ENCODE measurements around the gene TLL2.

Gene TLL2

DNA sequence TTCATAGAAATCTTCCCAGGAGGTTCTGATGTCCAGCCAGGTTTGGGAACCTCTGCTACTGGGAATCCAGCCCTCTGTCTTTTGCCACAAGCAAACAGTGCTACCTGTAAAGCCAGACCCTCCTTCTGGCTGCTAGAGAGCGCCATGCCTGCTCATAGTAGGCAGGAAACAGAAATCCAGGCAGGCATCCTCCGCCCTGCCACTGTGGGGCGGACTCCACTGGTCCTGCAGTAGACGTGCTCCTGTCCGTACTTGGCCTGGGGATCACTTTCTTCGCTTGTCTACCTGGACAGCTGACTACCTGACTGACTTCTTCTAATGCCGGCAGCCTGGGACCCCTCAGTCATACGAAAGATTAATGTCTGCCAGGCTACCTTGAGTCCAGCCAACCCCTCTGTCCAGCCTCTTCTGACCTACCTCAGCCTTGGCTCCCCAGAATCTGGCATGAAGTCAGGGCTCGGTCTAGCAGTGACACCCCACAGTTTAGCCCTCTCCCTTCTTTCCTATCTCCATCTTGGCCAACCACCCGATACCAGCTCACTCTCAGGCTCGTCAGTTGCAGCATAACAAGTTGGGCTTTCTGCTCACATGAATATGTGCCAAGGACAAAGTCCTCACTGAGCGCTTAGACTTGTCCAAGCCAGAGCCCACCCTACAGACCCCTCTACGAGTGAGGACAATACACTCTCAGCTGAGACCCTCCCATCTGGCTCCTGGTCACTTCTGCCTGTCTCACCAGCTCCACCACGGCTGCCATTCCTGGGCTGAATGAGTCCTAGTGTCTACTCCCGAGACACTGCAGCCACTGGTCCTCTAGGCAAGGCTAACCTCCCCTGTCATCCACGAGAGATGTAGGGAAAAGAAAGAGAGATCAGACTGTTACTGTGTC lies 111.1 kb downstream of the TLL2 start:
- DNase-seq (ENCODE audit: extremely low read depth in 1 of 2, low read depth in 1 of 2) = no peak

DNA sequence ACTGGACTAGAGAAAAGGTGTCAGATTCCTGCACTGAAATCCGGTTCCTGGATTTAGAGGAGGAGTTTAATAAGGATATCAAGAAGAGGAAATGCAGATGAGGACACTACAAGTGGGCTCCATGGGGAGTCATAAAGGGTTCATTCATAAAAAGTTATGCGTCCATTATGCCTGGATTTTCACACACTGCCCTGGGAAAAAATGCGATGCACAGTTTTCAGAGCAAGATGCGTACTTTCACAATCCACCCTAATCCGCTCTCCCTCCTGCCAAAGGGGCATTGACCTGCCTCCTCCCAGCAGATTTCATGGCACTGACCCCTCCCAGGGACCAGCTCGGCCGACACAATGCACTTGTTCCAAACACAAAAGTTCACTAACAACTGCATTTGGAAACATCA lies 112.7 kb downstream of the TLL2 start:
- no peak for DNase-seq (ENCODE audit: extremely low read depth in 1 of 2, low read depth in 1 of 2)

DNA sequence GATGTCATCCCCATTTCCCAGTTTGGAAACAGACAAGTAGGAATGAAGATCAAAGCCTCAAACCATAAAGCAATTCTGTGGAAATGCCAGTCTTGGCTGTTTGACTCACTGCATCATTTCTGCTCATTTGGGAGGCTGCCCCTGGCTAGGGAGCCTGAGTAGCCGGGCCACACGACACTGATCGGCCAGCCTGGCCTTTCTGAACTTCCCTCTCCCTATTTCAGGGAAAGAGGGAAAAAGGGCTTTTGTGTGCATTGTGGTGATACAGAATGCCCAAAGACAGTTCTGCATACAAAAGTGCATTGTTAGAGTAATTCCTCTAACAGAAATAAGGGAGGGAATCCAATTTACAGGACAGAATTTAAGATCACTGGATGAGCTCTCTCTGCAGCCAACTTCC lies 113.3 kb downstream of the TLL2 start:
- DNase-seq (ENCODE audit: extremely low read depth in 1 of 2, low read depth in 1 of 2) = no peak

DNA sequence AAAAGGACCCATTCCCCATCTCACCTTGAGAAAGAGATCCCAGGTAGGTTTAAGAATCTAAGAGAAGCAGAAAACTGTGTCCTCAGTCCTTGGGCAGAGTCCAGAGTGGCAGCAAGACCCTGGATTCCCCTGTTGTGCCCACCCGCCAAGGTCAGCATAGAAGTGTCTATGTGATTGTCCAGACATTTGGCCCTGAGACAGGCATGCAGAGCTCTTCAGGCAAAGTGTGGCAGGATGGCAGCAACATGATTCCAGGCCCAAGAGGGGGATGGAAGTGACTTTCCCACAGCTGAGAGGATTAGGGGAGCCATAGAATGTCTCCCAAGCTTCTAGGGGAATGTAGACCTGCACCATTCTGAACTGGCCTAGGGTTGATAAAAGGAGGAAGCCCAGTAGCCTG lies 115.8 kb downstream of the TLL2 start:
- no peak for DNase-seq (ENCODE audit: extremely low read depth in 1 of 2, low read depth in 1 of 2)

DNA sequence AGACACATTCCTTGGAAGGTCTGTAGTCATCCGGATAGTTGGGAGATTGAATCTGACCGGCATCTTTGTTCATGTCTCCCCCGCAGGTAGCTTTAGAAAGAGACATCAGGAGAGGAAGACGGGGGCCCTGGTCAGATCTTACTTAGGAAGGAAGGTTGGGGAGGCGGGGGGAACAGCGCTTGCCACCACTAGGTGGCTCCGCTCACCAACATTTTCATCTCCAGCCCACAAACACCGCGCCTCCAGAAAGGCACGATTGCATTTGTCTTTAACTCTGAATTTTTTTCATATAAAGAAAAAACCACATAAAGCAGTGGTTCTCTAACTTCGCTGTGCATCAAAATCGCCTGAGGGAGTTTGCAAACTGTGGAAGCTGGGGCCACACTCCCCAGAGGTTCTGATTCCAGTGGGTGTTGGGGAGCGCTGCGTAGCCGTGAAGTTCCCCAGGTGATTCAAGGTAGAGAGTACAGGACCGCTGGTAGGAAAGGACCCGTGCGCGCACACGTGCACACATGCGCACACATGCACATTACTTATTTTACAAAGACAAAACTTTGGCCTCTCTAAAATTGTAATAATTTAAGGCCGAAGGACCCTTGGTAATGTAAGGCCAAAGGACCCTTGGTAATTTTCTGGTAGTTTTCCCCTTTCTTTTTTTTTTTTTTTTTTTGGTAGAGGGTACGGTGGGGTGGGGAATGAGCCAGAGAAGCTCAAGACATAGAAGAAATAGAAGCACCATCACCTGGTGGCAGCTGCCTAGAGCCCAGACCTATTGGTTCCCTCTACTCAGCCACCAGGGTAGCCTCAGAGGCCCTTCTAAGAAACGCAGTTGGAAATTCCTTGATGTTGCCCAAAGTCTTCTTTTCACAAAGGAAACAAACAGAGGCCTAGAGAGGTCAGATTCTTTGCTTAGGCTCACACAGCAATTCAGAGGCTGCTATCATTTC lies 117.5 kb downstream of the TLL2 start:
- peak; percentile 11 to 32 for DNase-seq (ENCODE audit: extremely low read depth in 1 of 2, low read depth in 1 of 2)

DNA sequence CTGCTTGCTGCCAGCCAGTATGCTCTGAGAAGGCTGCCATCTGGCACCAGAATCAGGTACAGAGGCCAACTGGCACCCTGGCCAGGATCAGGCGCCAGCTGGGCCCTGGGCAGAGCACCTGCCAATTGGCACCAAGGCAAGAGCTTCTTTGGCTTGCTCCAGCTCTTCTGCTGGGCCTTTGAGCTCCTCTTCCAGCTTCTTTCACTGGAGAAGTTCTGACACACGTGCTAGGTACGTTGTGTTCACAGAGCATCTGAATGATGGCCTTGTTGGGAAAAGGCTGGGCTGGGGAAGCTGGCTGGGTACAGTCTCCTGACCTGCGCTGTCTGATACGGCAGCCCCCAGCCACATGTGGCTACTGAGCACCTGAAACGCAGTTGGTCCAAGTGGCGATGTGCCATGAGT lies 123.3 kb downstream of the TLL2 start:
- no peak for DNase-seq (ENCODE audit: extremely low read depth in 1 of 2, low read depth in 1 of 2)

DNA sequence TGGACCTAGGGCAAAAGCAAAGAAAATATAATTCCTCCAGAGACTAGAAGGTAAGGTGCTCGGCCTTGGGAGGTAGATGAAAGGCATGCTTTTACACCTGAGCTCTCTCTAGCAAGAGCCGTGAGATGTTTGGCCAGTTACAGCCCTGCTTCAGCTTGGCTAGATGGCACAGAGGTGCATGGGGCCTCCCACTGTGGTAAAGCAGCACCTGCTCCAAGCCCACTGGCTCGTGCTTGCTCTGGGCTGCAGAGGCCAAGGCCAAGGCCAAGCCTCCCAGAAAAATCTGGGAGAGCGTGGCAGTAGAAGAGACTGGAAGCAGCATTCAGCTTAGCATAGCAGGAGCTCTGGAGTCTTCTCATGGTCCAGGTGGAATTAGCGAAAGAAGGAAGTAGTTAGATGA lies 123.9 kb downstream of the TLL2 start:
- DNase-seq (ENCODE audit: extremely low read depth in 1 of 2, low read depth in 1 of 2) = no peak

DNA sequence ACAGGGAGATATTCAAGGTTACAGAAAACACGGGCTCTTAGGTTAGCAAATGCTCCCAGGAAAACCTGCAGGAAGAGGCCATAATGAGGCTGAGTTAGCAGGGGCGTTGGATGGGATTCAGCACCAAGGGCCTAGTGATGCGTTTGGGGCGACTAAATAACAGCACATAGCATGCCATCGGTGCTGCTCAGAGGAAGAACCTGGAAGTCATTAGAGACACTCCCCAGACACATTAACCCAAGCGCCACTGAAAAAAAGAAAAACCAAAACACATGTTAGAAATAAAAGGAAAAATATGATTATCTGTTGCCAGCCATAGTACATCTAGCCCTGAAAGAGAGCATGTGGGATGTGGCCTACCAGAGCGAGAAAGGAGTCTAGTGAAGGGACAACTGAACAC lies 126.1 kb downstream of the TLL2 start:
- DNase-seq (ENCODE audit: extremely low read depth in 1 of 2, low read depth in 1 of 2) = no peak

DNA sequence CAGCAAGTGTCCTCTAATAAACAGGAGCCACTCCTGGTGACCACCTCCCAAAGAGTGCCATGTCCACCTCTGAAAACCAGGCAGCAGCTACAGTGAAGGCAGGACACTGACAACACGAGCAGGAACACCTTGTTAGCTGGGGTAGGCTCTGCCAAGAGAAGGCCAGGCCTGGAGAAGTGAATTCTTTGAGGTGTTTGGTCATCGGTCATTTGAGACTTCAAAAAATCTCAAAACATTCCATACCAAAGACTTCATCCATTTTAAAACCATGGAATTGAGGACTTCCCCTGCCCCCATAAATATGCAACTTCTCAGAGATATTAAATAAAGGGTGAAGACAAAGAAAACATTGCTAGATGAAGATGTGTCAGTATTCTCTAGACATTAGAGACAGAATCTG lies 126.6 kb downstream of the TLL2 start:
- DNase-seq (ENCODE audit: extremely low read depth in 1 of 2, low read depth in 1 of 2) = no peak

DNA sequence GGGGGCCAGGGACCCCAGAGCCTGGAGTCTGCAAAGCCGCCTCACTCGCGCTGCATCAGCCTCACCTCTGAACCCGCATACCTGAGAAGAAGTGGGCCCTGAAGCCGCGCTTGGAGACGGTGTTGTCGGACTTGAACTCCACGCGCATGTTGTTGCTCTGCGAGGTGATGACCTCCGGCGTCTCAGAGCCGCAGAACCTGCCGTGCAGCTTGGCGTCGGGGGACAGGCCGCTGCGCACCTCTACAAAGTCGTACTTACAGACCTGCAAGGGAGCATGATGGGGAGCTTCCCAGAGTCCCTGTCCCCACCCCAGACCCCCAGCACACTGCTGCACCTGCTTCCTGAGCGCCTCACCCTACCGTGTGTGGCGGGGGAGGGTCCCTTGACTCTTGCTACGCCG lies 129.2 kb downstream of the TLL2 start:
- no peak for DNase-seq (ENCODE audit: extremely low read depth in 1 of 2, low read depth in 1 of 2)

DNA sequence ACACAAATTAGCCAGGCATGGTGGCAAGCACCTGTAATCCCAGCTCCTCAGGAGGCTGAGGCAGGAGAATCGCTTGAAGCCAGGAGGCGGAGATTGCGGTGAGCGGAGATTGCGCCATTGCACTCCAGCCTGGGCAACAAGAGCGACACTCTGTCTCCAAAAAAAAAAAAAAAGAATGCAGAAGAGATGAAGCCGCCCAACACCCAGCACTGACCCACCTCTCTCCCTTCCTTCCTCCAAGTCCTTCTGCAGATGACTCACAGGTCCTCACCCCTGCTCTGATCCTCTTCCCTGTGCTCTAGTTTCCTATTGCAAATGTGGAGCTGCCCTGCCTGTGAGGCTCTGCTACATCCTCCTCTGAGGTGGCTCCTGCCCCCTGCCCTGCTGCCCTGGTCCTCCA lies 132.9 kb downstream of the TLL2 start:
- no peak for DNase-seq (ENCODE audit: extremely low read depth in 1 of 2, low read depth in 1 of 2)

DNA sequence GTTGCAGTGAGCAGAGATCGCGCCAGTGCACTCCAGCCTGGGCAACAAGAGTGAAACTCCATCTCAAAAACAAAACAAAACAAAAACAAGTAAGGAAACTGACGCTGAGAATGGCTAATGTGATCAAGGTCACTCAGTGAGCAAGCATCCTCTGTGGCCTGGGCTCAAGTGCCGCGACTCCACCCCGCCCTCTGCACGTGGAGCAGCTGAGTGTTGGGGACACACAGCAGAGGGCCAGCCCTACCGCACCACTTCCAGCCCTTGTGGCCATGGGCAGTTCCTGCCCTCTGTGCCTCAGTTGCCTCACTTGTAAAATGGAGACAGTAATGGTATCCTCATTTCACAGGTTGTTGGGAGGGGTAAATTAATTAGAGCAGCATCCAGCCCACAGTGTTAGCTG lies 134.0 kb downstream of the TLL2 start:
- no peak for DNase-seq (ENCODE audit: extremely low read depth in 1 of 2, low read depth in 1 of 2)

DNA sequence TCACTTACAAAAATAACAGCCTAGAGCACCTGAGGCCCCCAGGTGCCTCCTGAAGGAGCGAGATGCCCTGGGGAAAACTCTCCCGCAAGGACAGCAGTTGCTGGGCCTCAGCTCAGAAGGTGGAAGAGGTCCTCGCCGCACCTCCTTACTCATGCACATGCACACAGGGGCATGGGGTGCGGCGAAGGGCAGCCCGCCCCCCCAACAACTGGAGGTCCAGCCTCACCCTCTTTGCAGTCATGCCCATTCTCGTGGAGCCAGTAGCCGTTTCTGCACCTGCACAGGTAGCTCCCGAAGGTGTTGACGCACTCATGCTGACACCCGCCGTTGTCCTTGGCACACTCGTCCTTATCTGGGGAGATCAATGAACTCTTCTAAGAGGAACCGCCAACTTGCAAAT lies 135.0 kb downstream of the TLL2 start:
- no peak for DNase-seq (ENCODE audit: extremely low read depth in 1 of 2, low read depth in 1 of 2)

DNA sequence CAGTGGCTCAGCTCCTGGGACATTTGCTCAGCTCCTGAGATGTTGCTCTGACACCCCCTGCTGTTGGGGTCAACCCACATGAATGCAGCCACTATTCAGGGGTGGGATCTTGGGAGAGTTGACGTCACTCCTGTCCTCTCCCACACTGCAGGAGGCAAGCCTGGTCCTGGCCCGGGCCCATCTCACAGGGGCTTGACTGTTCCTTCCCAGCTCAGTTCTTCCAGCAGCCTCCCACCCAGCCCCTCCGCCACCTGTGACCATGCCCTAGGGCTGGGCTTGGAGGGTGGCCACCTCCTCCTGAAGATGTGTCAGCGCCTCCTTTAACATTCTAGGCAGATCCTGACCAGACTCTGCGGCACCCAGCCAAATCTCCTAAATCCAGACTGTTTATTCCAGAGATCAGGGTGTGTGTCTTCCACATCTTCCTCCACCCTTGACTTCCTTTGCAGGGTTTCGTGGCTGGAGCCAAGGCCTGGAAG lies 135.9 kb downstream of the TLL2 start:
- DNase-seq (ENCODE audit: extremely low read depth in 1 of 2, low read depth in 1 of 2) = no peak

DNA sequence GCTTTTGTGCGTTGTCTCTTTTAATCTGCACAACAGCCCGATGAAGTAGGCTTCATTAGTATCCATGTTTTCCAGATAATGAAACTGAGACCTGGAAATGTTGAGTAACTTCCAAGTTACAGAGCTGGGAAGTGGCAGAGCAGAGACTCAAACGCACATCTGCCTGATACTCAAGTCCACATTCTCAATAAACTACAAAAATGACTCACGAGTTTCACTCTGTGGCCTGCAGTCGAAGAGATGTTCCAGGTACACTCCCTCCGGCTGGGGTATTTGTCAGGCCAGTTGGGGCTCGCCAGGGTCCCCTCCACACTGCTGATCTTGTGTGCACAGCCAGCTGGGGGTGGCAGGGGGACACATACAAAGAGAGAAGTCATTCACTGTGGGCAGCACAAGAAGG lies 137.2 kb downstream of the TLL2 start:
- no peak for DNase-seq (ENCODE audit: extremely low read depth in 1 of 2, low read depth in 1 of 2)

DNA sequence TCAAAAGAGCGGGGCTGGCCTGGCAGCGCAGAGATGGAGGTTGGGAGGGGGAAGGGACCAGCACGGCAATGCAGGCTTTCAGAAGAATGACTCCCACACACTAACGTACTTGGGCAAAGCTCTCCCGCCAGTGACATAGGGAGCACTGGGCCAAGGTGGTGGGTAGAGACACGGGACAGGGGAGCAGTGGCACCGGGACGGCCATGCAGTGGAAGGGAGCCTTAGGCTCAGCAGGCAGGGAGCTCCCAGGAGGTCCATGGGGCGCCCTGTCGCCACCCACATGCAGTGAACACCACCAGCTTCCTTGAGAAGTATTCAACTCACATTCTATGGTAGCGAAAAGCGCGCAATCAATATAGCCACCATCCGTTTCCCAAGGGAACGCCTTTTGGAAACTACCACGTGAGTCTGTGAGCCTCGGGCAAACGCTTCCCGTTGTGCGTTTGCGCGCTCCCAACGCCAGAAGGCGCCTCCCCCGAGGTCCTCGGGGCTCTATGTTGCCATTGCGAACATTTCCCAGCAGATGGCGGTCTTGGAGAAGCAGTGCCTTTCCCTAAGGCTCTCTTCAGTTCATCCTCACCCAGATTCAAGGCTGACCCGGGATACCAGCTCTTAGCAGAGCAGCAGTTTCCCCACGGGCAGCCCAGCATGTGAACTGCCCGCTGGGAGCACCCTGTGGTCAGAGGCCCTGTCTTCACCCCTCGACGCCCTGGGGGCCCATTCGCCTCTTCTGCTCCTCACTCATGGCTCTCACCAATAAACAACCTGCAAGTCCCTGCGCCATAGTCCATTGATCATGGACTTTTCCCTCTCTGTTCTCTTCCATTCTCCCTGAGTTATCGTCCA lies 138.5 kb downstream of the TLL2 start:
- peak; percentile 17 to 47 for DNase-seq (ENCODE audit: extremely low read depth in 1 of 2, low read depth in 1 of 2)

DNA sequence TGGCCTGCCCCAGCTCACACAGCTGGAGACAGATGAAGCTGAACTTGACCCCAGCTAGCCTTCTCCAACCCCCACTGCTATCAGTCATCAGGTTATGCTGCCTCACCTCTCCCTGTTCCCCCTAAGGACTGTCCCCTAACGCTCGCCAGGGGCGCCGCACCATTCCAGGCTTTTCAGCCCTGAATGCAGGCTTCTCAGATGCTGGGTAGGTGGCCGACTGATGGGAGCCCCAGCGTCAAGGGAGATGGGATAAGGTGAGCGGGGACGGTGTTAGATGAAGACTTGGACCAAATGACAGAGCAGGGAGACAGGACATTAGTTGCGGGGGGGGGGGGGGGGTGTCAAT lies 139.1 kb downstream of the TLL2 start:
- no peak for DNase-seq (ENCODE audit: extremely low read depth in 1 of 2, low read depth in 1 of 2)

DNA sequence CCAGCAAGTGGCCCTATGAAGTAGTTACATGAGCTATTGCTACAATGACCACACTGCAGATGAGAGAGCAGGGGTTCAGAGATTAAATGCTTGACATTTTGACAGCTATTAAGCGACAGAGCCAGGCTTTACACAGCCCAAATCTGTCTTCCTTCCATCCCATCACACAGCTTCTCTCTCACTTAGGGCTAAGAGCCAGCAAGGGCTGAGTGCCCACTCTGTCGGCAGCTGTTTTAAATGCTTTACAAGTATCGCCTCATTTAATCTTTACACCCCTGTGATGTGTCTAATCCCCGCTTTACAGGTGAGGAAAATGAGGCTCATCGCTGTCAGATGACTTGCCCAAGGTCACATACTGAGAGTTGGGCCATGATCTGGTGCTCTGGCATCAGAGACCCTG lies 139.7 kb downstream of the TLL2 start:
- no peak for DNase-seq (ENCODE audit: extremely low read depth in 1 of 2, low read depth in 1 of 2)

DNA sequence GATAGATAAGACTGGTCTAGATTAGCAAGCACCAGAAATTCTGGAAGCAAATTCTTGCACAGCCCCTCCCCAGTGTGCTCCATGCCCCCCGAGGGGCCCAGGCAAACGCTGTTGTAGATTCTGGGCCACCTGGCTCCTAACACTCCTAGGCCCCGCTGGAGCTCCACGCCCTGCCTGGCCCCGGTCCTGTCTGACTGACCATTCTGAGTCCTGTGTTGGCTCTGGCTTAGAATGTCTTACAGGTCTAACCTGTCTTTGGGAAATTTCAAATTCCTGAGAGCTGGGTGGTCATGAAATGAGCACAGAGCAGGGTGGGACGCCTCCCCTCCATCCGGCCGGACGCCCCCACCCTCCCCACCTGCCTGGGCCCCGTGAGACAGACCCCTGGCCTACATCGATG lies 142.4 kb downstream of the TLL2 start:
- no peak for DNase-seq (ENCODE audit: extremely low read depth in 1 of 2, low read depth in 1 of 2)

DNA sequence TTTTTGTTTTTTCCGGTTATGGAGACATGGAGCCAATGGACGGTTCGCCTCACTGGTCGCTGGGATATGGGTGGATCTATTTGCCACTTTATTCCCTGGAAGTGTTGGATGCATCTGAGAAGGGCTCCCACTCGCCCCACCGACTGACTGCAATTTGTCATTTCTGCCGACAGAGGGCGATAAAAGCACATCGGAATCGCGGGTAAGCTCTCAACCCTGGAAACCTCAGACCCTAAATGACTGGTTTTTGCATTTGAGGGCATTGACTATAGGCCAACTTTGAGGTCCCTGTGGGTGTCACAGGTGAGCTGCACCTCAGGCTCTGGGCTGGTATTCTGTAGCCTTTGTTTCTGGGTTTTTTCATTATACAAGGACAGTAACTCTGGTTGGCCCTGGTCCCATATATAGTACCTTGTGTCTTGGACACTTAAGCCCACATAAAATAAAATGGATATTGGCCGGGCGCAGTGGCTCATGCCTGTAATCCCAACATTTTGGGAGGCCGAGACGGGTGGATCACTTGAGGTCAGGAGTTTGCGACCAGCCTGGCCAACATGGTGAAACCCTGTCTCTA lies 143.1 kb downstream of the TLL2 start:
- peak in 1 of 2 donors; percentile 11 for DNase-seq (ENCODE audit: extremely low read depth in 1 of 2, low read depth in 1 of 2)

Measured in activated CD8-positive, alpha-beta memory T cell treated with anti-CD3 and anti-CD28 coated beads for 1 hour (primary cell).